NCI-H524 treated with DMSO at 0.1 percent for 48 hours (cell line): Measurements from ENCODE around the gene ANXA11.

Experiments used
- DNase-seq: peaks from one replicate; lab custom pipeline; 2025; lab: John Stamatoyannopoulos, UW

ANXA11 gene

DNA sequence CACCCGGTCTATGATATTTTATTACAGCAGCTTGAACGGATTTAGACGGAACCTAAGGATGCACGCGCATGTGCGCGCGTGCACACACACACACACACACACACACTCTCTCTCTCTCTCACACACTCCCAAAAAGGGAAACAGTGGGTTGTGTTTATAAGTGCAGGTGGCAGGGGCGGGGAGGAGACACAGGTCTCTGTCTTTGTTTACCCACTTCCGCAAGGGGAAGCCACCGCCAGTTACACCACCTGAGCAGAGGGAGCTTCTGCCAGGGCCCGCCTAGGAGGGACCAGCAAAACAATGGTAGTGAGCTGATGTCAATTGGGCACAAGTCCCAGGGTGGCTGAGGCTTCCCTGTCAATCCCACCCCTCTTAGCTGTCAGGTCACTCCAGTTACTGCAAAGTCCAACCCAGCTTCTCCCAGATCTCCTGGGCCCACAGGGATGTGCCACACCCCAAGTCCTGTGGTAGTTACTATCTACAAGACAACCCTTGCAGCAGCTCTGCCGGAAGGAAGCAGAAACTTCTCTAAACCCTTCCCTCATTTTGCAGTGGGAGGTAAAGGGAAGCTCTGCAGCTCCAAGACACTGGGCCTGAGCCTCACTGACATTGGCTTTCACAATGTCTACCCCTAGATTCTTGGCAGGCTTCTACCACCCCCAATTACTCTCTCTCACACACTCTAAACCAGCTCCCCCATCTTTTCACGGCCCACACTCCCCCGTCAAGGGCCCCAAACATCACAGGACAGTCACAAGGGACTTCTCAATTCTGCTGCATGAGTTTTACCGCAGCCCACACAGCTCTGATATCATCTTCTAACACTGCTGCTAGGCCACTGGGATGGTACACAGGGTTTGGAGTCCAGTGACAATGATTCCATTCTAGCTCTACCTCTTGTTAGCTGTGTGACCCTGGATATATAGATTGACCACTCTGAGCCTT is 17.6 kb downstream of the ANXA11 start:
- DNase-seq: no peak

- no peak for DNase-seq
Measured at GRCh38 chr10:80187060-80187459, 18.3 kb downstream of the ANXA11 start.

- DNase-seq: no peak
Measured at GRCh38 chr10:80186364-80187012, 18.8 kb downstream of the ANXA11 start.

DNA sequence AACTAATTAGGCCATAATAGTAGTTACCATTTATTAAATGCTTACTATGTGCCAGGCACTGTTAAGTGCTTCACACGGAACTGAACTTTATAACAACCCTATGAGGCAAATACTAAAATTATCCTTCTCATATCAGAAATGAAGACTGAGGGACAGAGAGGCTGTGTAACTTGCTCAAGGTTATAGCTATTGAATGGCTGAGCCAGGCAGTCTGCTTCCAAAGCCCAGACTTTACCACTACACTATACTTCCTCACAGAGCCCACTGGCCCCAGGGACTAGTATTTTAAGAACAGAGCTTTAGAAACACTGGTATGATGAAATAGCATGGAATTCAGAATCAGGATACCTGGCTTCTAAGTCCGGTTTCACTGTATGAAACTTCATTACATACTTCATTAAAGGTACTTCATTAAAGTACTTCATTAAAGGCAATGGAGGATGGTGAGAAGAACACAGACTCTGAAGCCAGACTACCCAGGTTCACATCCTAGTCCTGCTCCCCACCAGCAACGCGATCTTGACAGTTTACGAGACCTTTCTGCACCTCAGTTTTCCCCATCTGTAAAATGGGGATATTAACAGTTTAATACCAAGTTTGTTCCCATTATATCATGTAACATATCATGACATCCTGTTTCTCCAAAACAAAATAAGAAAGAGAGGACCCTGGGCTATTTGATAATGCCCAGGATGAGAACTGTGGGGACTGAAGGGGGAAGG is 19.6 kb downstream of the ANXA11 start:
- no peak for DNase-seq

DNA sequence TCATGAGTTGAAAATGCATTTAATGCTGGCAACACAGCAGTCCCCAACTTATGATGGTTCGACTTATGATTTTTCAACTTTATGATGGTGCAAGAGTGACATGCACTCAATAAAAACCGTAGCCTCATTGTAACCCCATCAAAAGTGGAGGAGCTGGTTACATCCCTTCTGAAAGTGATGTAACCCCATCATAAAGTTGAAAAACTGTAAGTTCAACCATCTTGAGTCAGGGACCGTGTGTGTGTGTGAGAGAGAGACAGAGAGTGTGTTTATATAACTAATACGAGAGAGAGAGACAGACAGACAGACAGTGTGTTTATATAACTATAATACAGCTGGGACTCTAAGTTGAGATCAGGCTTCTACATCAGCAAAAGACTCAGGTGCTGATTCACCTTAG is 21.0 kb downstream of the ANXA11 start:
- no peak for DNase-seq

- DNase-seq: no peak
Measured at GRCh38 chr10:80183436-80183835, 21.9 kb downstream of the ANXA11 start.

DNA sequence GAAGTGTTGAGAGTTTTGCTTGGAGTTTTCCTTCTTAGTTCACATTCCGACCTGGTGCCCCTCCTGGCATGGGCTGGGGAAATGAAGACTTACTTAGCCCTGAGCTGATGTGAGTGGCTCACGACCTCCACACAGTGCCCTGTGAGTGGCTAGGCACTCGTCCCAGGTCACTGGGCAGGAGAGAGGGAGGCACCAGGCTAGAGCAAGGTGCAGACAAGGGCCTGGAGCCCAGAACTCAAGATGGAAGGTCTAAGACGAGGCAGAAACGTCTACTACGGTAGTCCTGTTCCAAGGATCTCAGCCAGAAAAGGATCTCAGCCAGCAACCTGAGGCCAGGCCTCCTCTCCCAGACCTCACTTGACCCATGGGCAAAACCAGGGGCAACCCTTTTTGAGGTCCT is 22.4 kb downstream of the ANXA11 start:
- no peak for DNase-seq

DNA sequence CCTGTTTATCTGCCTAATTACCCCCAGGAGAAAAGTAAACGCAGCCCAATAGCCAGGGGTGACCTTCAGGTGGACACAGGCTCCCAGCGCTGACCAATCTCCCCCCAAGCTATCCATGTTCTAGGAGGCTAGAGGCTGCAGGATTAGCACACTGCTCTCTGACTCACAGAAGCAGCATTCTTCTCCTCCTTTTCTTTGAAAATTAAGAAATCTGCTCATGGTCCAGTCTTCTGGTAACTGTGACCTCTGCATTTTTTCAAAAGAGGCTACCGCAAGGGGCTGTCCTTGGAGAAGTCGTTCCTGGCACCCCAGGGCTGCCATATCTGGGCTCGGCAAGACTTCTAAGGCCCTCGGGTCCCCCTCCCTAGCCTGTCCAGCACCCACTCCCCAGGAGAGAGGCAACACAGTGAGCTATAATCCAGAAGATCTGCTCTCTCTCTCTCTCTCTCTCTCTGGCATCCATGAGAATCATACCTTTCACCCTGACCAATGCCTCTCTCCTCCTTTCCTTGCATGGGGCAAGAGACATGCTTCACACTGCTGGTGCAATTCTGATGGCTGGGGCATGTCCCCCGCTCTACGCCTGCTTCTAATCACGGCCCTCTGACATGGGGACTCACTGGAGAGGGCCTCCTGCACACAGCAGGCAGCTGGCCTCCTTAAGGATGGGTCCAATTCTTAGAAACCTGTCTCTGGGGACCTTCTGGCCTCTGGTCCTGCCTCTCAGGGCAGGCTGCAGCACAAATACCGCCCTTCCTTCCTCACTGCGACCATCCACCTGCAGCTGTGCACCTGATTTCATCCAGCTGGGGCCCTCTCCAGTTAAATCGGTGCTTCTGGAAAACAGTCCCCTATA is 27.3 kb downstream of the ANXA11 start:
- no peak for DNase-seq

DNA sequence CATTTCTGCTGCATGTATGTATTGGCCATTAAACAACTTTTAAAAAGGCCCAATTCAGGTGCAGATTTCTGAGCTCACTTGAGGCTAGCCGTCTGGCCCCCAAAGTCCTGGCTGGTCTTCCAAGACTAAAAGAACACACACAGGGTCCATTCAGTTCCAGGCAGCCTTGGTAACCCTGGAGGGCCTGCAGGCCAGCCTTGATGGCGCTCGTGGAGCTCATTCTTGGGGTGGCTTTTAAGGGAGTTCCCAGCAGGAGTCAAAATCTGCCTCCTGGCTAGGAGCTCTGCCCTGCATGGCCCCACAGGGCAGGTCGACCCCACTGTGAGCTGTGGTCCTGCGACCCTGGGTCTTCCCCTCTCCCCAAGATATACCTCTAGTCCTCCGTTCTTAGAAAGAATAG is 28.8 kb downstream of the ANXA11 start:
- no peak for DNase-seq

DNA sequence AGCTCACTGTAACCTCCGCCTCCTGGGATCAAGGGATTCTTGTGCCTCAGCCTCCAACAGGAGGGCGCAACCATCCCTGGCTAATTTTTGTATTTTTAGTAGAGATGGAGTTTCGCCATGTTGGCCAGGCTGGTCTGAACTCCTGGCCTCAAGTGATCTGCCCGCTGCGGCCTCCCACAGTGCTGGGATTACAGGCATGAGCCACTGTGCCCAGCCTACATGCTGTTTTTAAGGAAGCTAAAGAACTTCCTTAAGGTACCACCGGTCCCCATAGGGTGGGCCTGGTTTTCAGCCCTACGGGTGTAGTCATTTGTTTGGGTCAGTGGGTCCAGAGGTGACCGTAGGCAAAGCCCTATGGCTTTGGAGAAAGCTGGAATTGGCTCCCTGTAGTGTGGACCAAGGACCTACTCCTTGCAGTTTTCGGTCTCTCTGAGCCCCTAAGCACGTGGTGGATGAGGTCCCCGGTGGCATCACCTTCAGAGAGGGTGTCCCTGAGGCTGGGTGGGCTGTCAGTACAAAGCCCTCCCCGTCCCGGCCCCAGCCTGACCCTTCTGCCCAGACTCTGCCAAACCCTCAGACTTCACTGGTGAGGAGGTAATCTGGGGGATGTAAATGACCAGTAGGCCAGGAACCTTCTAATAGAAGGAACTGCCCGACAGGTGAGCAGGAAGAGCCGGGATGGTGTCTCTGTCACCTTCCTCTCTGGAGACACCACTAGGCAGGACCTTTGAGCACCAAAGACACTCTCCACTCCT is 30.5 kb downstream of the ANXA11 start:
- DNase-seq: no peak

- no peak for DNase-seq
Measured at GRCh38 chr10:80173466-80173865, 31.9 kb downstream of the ANXA11 start.

DNA sequence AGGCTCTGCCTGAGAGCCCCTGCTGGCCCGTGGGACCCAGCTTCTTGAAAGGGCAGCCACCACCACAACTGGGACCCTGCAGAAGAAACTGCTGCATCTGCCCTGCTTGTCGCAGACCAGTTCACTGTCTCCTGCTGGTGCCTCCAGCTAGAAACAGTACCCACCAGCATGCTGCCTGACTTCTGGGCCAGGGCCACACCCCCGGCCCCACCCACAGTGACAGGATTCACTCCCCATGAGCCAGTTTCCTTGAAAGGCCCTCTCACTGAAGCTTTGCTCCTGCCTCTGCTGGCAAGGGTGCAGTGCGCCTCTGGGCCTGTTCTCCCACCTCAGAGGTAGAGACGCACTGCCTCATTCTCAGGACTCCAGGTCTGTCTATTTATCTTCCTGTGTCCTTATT is 32.4 kb downstream of the ANXA11 start:
- no peak for DNase-seq

DNA sequence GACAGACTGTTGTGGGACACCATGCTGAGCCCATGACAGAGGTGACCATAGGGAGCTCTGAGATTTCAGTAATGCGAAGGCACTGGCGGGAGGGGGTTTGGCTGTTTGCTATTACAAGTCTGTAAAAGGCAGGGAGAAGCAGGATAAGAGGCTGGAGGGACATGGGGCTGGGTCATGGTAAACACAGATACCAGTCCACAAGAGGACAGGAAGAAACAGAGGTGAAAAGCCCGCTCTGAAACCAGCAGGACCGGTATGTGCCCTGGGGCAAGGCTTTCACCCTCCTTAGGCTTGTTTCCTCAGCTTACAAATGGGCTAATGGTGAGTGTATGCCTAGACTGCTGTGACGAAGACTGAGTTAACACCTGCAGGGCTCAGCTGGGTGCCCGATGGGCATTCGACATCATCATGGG is 34.1 kb downstream of the ANXA11 start:
- DNase-seq: no peak

DNA sequence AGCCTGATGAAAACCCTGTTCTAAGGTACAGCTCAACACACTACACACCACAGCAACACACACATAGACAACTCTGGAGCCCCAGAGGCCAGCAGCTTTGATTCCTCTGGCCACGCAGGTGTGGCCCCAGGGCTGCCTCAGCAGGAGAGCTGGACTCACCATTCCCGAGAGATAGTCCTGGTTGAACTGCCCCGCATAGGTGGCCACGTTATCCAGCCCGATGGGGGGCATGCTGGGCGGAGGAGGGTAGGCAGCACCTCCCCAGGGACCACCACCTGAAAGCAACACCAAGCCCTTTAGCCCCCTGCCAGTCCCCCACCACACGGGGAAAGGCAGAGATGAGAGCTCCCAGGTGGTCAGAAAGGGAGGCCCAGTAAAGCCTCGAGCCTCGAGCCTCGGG is 34.7 kb downstream of the ANXA11 start:
- no peak for DNase-seq

- DNase-seq: no peak
Measured at GRCh38 chr10:80170026-80170425, 35.3 kb downstream of the ANXA11 start.

DNA sequence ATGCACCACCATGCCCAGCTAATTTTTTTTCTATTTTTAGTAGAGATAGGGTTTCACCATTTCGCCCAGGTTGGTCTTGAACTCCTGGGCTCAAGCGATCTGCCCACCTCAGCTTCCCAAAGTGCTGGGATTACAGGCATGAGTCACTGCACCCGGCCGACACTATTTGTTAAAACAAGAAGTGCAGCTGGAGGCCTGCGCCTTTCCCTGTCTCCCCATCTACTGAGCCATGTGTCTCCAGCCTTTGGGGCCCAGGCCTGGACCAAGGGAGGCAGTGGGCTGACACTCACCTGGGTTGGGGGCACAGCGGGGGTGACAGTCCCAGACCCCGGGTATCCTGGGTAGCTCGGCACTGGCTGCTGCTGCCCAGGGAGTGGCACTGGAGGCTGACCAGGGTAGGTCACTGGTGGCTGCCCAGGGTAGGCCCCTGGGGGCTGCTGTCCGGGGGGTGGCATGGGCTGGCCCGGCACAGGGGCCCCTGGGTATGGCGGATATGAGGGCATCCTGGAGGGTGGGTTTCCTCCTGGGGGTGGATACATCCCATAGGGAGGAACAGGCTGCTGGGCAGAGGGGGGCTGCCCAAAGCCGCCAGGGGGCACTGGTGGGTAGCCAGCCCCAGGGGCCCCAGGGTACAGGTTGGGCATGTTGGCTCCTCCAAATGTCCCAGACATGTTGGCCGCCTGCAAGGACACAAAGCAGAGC is 36.5 kb downstream of the ANXA11 start:
- DNase-seq: no peak

DNA sequence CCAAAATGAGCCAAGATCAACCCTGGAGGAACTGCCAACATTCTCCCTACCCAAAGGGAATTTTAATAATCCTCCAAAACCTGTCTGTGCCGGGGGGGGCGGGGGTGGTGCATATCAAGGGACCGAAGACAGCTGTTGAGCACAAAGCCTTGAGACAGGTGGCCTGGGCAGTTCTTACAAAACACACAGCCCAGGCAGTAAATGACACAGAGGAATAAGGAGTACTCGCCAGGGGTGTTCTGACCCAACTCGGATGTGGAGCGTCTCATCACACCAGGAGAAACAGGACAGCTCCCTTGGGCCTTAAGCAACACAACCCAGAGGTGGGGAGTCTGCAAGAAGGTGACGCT is 37.2 kb downstream of the ANXA11 start:
- no peak for DNase-seq

- DNase-seq: no peak
Measured at GRCh38 chr10:80167471-80168161, 37.7 kb downstream of the ANXA11 start.

- no peak for DNase-seq
Measured at GRCh38 chr10:80166581-80167470, 38.5 kb downstream of the ANXA11 start.
